CD4-positive, alpha-beta T cell (primary cell): ENCODE measurements around the gene AFF3. TPM values are rescaled to one million over a fixed set of nuclear protein-coding genes. Genes with fewer than 3 reads are reported as not detected.

Experiments used
- ATAC-seq: fragments of 200-7000 bp; cut with Tn5 transposase; one replicate; pipeline ENCODE4 v1.10.0; 2022; ENCODE audit warnings: mild to moderate bottlenecking; ENCODE audit not compliant: poor library complexity
- CTCF ChIA-PET: fragments of 350-600 bp; sonication (Branson Sonifier 250); formaldehyde crosslinking; loops from one replicate; lab custom pipeline; 2021; ENCODE audit warnings: antibody characterized with exemption, inconsistent platforms; lab: Charles Lee
- POLR2A ChIA-PET: fragments of 350-600 bp; sonication (Branson Sonifier 250); formaldehyde crosslinking; loops from one replicate; lab custom pipeline; 2021; ENCODE audit warnings: antibody characterized with exemption, inconsistent platforms; lab: Charles Lee
- DNase-seq, 14 experiments: peaks; one replicate each; pipeline ENCODE4 v3.0.0-alpha.2; 2013 to 2020; ENCODE audit warnings: mixed read lengths in 2 of 14
- H3K27ac ChIP-seq, 2 donors: one replicate each; pipeline versions ENCODE4 v1.5.1 to v1.7.0; 2013; ENCODE audit warnings: low read length in 2 of 2, low read depth in 1 of 2, mild to moderate bottlenecking in 1 of 2
- H3K27me3 ChIP-seq, 2 experiments: 1 replicate in 1 of 2; 2 replicates in 1 of 2; pipeline versions ENCODE4 v1.6.1 to v1.7.0; 2013; ENCODE audit warnings: low read length in 2 of 2, control low read depth in 1 of 2, mild to moderate bottlenecking in 1 of 2, moderate library complexity in 1 of 2; ENCODE audit not compliant: insufficient read depth in 2 of 2, control insufficient read depth in 1 of 2
- H3K36me3 ChIP-seq: one replicate; pipeline ENCODE4 v1.6.1; 2013; ENCODE audit warnings: low read length, control low read depth; ENCODE audit not compliant: insufficient read depth
- H3K4me1 ChIP-seq: one replicate; pipeline ENCODE4 v1.6.1; 2013; ENCODE audit warnings: low read length, control low read depth; ENCODE audit not compliant: insufficient read depth
- H3K4me3 ChIP-seq: one replicate; pipeline ENCODE4 v1.5.1; 2013; ENCODE audit warnings: mild to moderate bottlenecking, low read length, moderate library complexity
- H3K9me3 ChIP-seq, 2 experiments: 1 replicate in 1 of 2; 2 replicates in 1 of 2; pipeline versions ENCODE4 v1.6.1 to v1.7.0; 2013; ENCODE audit warnings: low read length in 2 of 2, mild to moderate bottlenecking in 2 of 2, control low read depth in 1 of 2, moderate library complexity in 1 of 2; ENCODE audit not compliant: control insufficient read depth in 1 of 2, insufficient read depth in 1 of 2
- H3K27ac Mint-ChIP-seq: one replicate; pipeline ENCODE4 v1.8.0; 2020; ENCODE audit warnings: mixed read lengths
- H3K27me3 Mint-ChIP-seq: one replicate; pipeline ENCODE4 v1.8.0; 2021; ENCODE audit warnings: mixed read lengths
- H3K36me3 Mint-ChIP-seq: one replicate; pipeline ENCODE4 v1.8.0; 2021; ENCODE audit warnings: low read depth, mixed read lengths
- H3K4me1 Mint-ChIP-seq: one replicate; pipeline ENCODE4 v1.8.0; 2021; ENCODE audit warnings: low read depth, mixed read lengths
- H3K4me3 Mint-ChIP-seq: one replicate; pipeline ENCODE4 v1.8.0; 2020; ENCODE audit warnings: mild to moderate bottlenecking, mixed read lengths
- H3K9me3 Mint-ChIP-seq: one replicate; pipeline ENCODE4 v1.8.0; 2020; ENCODE audit warnings: mixed read lengths
- CTCF ChIP-seq: fragments of 200-600 bp; IDR thresholded peaks from one replicate; pipeline ENCODE4 v1.8.0; 2022; ENCODE audit warnings: antibody characterized with exemption, mild to moderate bottlenecking
- intact Hi-C, 2 experiments: fragments of 100-400 bp; cut with DNase I in 1 of 2; cut with micrococcal nuclease in 1 of 2; formaldehyde crosslinking; loops; one replicate each; pipeline versions ENCODE4 v1.15.1 to v1.9.0; 2023 to 2025; cut with DNase I, micrococcal nuclease
- total RNA-seq, 174 experiments: library from RNA in 2 of 174; stranded (reverse) in 2 of 174; gene quantifications; one replicate each; pipeline ENCODE4 v1.2.3 and lab custom pipeline; 2021 to 2026

The AFF3 gene
- total RNA-seq, 2 experiments from 2014 or later = 15.4 to 15.7 TPM

GRCh38 chr2:100064165-100064564 is 78.2 kb downstream of the AFF3 start:
- Histone ChIP-seq H3K27me3 (no peaks in the 10 kb centered on the region), H3K27ac (no peak overlapping the region), H3K9me3 (peaks cover 0 to 3% of the 10 kb centered on the region in 2 experiments), H3K36me3 (no peaks in the 10 kb centered on the region), H3K4me3 (no peak overlapping the region), H3K4me1 (peaks cover 23% of the 10 kb centered on the region)
- ChIA-PET POLR2A (no interaction called here), CTCF (no interaction called here)
- no peak for DNase-seq
- intact Hi-C loops = no loop called here
- Mint-ChIP-seq H3K4me3 (no peak overlapping the region), H3K9me3 (peaks cover 7% of the 10 kb centered on the region), H3K27me3 (no peaks in the 10 kb centered on the region), H3K27ac (peak overlapping the region; percentile 27), H3K4me1 (peaks cover 45% of the 10 kb centered on the region), H3K36me3 (peaks cover 29% of the 10 kb centered on the region)
- ATAC-seq = no peak
- no peak for TF ChIP-seq CTCF

- H3K27me3 ChIP-seq = no peaks in the 10 kb centered on the region
- ChIA-PET CTCF (no interaction called here), POLR2A (no interaction called here)
- no peak overlapping the region for H3K27ac Mint-ChIP-seq
- intact Hi-C loops = no loop called here
- H3K9me3 ChIP-seq = peaks cover 0 to 3% of the 10 kb centered on the region in 2 experiments
- no peak for DNase-seq
- H3K4me3 ChIP-seq = no peak overlapping the region
- H3K36me3 ChIP-seq = no peaks in the 10 kb centered on the region
- no peak for TF ChIP-seq CTCF
- H3K27ac ChIP-seq = no peak overlapping the region
- H3K36me3 Mint-ChIP-seq = peaks cover 29% of the 10 kb centered on the region
- H3K4me1 ChIP-seq = peaks cover 23% of the 10 kb centered on the region
- no peak overlapping the region for H3K4me3 Mint-ChIP-seq
- peaks cover 7% of the 10 kb centered on the region for H3K9me3 Mint-ChIP-seq
- no peaks in the 10 kb centered on the region for H3K27me3 Mint-ChIP-seq
- H3K4me1 Mint-ChIP-seq = peaks cover 47% of the 10 kb centered on the region
- no peak for ATAC-seq
These were observed 78.9 kb downstream of the AFF3 start for GRCh38 chr2:100063459-100063953.

- TF ChIP-seq CTCF = no peak
- Histone ChIP-seq H3K4me1 (peaks cover 23% of the 10 kb centered on the region), H3K4me3 (no peak overlapping the region), H3K27ac (no peak overlapping the region), H3K27me3 (no peaks in the 10 kb centered on the region), H3K36me3 (no peaks in the 10 kb centered on the region), H3K9me3 (peaks cover 0 to 3% of the 10 kb centered on the region in 2 experiments)
- ChIA-PET CTCF (no interaction called here), POLR2A (no interaction called here)
- H3K9me3 Mint-ChIP-seq = peaks cover 7% of the 10 kb centered on the region
- H3K4me1 Mint-ChIP-seq = peaks cover 47% of the 10 kb centered on the region
- H3K27ac Mint-ChIP-seq = no peak overlapping the region
- peaks cover 32% of the 10 kb centered on the region for H3K36me3 Mint-ChIP-seq
- no peak for DNase-seq
- intact Hi-C loops = no loop called here
- H3K27me3 Mint-ChIP-seq = no peaks in the 10 kb centered on the region
- no peak for ATAC-seq
- H3K4me3 Mint-ChIP-seq = no peak overlapping the region
These were observed 80.1 kb downstream of the AFF3 start for GRCh38 chr2:100062336-100062735.
